GM12878 (cell line): ENCODE results near the gene RPS6KC1. TPM values are rescaled to one million over a fixed set of nuclear protein-coding genes. Genes with fewer than 3 reads are reported as not detected.

Experiments used
- ATAC-seq: fragments of 200-7000 bp; cut with Tn5 transposase; 3 replicates; pipeline ENCODE4 v1.9.1; 2020; ENCODE audit warnings: mild to moderate bottlenecking, moderate library complexity
- BruUV-seq: library from RNA; stranded (reverse); fragments of 400-500 nt; replicated peaks from 2 replicates; lab custom pipeline; 2021; lab: Mats Ljungman, UMichigan
- CTCF ChIA-PET: fragments of 300-600 bp; sonication (Branson Sonifier 250); formaldehyde crosslinking; extraction: SDS; loops from one replicate; lab custom pipeline; 2021; ENCODE audit warnings: inconsistent platforms; lab: Yijun Ruan, JAX
- POLR2A ChIA-PET: fragments of 350-600 bp; formaldehyde crosslinking; extraction: SDS; loops from one replicate; lab custom pipeline; 2021; ENCODE audit warnings: inconsistent platforms; lab: Charles Lee
- RAD21 ChIA-PET: fragments of 300-600 bp; sonication (Branson Sonifier 250); formaldehyde crosslinking; loops from one replicate; lab custom pipeline; 2023; ENCODE audit warnings: antibody characterized with exemption; ENCODE audit not compliant: unreplicated experiment; lab: Charles Lee
- SMC1A ChIA-PET: fragments of 300-600 bp; sonication (Branson Sonifier 250); formaldehyde crosslinking; loops from one replicate; lab custom pipeline; 2023; ENCODE audit not compliant: unreplicated experiment, uncharacterized antibody; lab: Charles Lee
- DNase-seq: peaks from one replicate; pipeline ENCODE4 v3.0.0-alpha.2; 2011; ENCODE audit warnings: low read depth, low spot score
- FAIRE-seq: peaks from 3 replicates; lab custom pipeline; 2011; peaks lifted over from hg19 to GRCh38; lab: Jason Lieb, UNC
- H2AFZ ChIP-seq: 2 replicates; pipeline ENCODE4 v1.6.0; 2011; ENCODE audit warnings: low read depth, low read length, control low read depth; ENCODE audit not compliant: control insufficient read depth
- H3K27ac ChIP-seq: 2 replicates; pipeline ENCODE4 v1.5.1; 2011; ENCODE audit warnings: control low read depth; ENCODE audit not compliant: control insufficient read depth, insufficient read depth
- H3K27me3 ChIP-seq, 2 experiments: replicated peaks in 1 of 2; 2 replicates each; pipeline versions ENCODE4 v1.6.0 to v1.6.1; 2011; ENCODE audit warnings: low read length in 1 of 2; ENCODE audit not compliant: control insufficient read depth in 2 of 2, insufficient read depth in 2 of 2
- H3K36me3 ChIP-seq, 2 experiments: 2 replicates each; pipeline ENCODE4 v1.5.1; 2011; ENCODE audit warnings: low read length in 1 of 2; ENCODE audit not compliant: control insufficient read depth in 2 of 2, insufficient read depth in 2 of 2
- H3K4me1 ChIP-seq: 2 replicates; pipeline ENCODE4 v1.6.1; 2011; ENCODE audit warnings: mild to moderate bottlenecking, low read length, moderate library complexity, mixed read lengths; ENCODE audit not compliant: control insufficient read depth, insufficient read depth
- H3K4me2 ChIP-seq: 2 replicates; pipeline ENCODE4 v1.6.0; 2011; ENCODE audit warnings: control low read depth; ENCODE audit not compliant: control insufficient read depth, insufficient read depth
- H3K4me3 ChIP-seq: fragments of 200-600 bp; sonication (generic); 2 replicates; pipeline ENCODE4 v1.5.1; 2016
- H3K79me2 ChIP-seq: 2 replicates; pipeline ENCODE4 v1.6.0; 2011; ENCODE audit warnings: low read length; ENCODE audit not compliant: control insufficient read depth, insufficient read depth
- H3K9ac ChIP-seq: 2 replicates; pipeline ENCODE4 v1.8.0; 2011; ENCODE audit warnings: low read length, control low read depth, mixed read lengths; ENCODE audit not compliant: control insufficient read depth, insufficient read depth
- H3K9me3 ChIP-seq: replicated peaks from 3 replicates; pipeline ENCODE4 v1.5.1; 2011; ENCODE audit warnings: mild to moderate bottlenecking, low read length; ENCODE audit not compliant: control insufficient read depth, insufficient read depth
- H4K20me1 ChIP-seq: 2 replicates; pipeline ENCODE4 v1.6.0; 2011; ENCODE audit not compliant: control insufficient read depth, insufficient read depth
- ASH2L ChIP-seq: fragments of 300-600, 200-600 bp; sonication (generic); IDR thresholded peaks from 2 replicates; pipeline ENCODE4 v1.6.1; 2017; ENCODE audit warnings: low read depth, mild to moderate bottlenecking, borderline replicate concordance
- CBX3 ChIP-seq: fragments of 200-600 bp; sonication (generic); IDR thresholded peaks from 2 replicates; pipeline ENCODE4 v1.6.1; 2016; ENCODE audit warnings: low read depth, borderline replicate concordance
- EED ChIP-seq: sonication (generic); IDR thresholded peaks from 2 replicates; pipeline ENCODE4 v1.6.1; 2016; ENCODE audit warnings: antibody characterized with exemption, low read depth
- ETV6 ChIP-seq, 2 experiments: fragments of 450-650 bp in 1 of 2; IDR thresholded peaks in 1 of 2; conservative IDR thresholded peaks in 1 of 2; 2 replicates each; pipeline ENCODE4 v1.6.1; 2014; ENCODE audit warnings: antibody characterized with exemption in 1 of 2, borderline replicate concordance in 1 of 2, low read depth in 1 of 2, mild to moderate bottlenecking in 1 of 2, moderate library complexity in 1 of 2
- EZH2 ChIP-seq: IDR thresholded peaks from 2 replicates; pipeline ENCODE4 v1.6.1; 2012; ENCODE audit warnings: low read depth, mild to moderate bottlenecking, control low read depth, inconsistent platforms, low read length, borderline replicate concordance; ENCODE audit not compliant: control insufficient read depth
- FOXM1 ChIP-seq: IDR thresholded peaks from 2 replicates; pipeline ENCODE4 v1.6.1; 2012; ENCODE audit warnings: low read depth, mild to moderate bottlenecking, inconsistent platforms, low read length, moderate library complexity
- HDGF ChIP-seq: fragments of 450-650 bp; IDR thresholded peaks from 2 replicates; pipeline ENCODE4 v1.6.1; 2016; ENCODE audit warnings: antibody characterized with exemption
- IKZF1 ChIP-seq: fragments of 450-650 bp; conservative IDR thresholded peaks from 2 replicates; pipeline ENCODE4 v1.6.1; 2017; ENCODE audit warnings: antibody characterized with exemption, mild to moderate bottlenecking
- KLF5 ChIP-seq: fragments of 450-650 bp; IDR thresholded peaks from 2 replicates; pipeline ENCODE4 v1.6.1; 2014; ENCODE audit warnings: mild to moderate bottlenecking; ENCODE audit not compliant: partially characterized antibody
- MAX ChIP-seq: IDR thresholded peaks from 2 replicates; pipeline ENCODE4 v1.6.1; 2012; ENCODE audit warnings: low read depth, low read length, improper control_type of control experiment
- MEF2A ChIP-seq: IDR thresholded peaks from 2 replicates; pipeline ENCODE4 v1.6.1; 2011; ENCODE audit warnings: low read depth, mild to moderate bottlenecking, low read length, moderate library complexity; ENCODE audit not compliant: insufficient read depth
- MEF2B ChIP-seq: fragments of 450-650 bp; IDR thresholded peaks from 2 replicates; pipeline ENCODE4 v1.6.1; 2018; ENCODE audit warnings: mild to moderate bottlenecking, moderate library complexity; ENCODE audit not compliant: partially characterized antibody, poor library complexity, severe bottlenecking
- MTA2 ChIP-seq: fragments of 450-650 bp; IDR thresholded peaks from 2 replicates; pipeline ENCODE4 v1.6.1; 2016; ENCODE audit warnings: low read depth, mild to moderate bottlenecking, moderate library complexity
- PML ChIP-seq: IDR thresholded peaks from 2 replicates; pipeline ENCODE4 v1.6.1; 2012; ENCODE audit warnings: low read length, inconsistent platforms
- POU2F2 ChIP-seq: IDR thresholded peaks from 3 replicates; pipeline ENCODE4 v1.6.1; 2011; ENCODE audit warnings: low read depth, mild to moderate bottlenecking, low read length, borderline replicate concordance
- RAD21 ChIP-seq: IDR thresholded peaks from 2 replicates; pipeline ENCODE4 v1.6.1; 2011; ENCODE audit warnings: mild to moderate bottlenecking, low read depth, low read length, moderate library complexity; ENCODE audit not compliant: insufficient read depth
- RUNX3 ChIP-seq: IDR thresholded peaks from 2 replicates; pipeline ENCODE4 v1.6.1; 2012; ENCODE audit warnings: low read length, inconsistent platforms
- SREBF1 ChIP-seq: IDR thresholded peaks from 2 replicates; pipeline ENCODE4 v1.6.1; 2012; ENCODE audit warnings: mild to moderate bottlenecking, low read length
- SRF ChIP-seq, 2 experiments: IDR thresholded peaks; 2 replicates each; pipeline ENCODE4 v1.6.1; 2011; ENCODE audit warnings: low read depth in 2 of 2, low read length in 2 of 2, mild to moderate bottlenecking in 1 of 2, moderate library complexity in 1 of 2
- SUZ12 ChIP-seq: fragments of 200-600 bp; sonication (generic); IDR thresholded peaks from one replicate; pipeline ENCODE4 v1.6.1; 2018; ENCODE audit warnings: antibody characterized with exemption, mild to moderate bottlenecking; ENCODE audit not compliant: unreplicated experiment
- WGBS: methylation state at CpG from one replicate; pipeline ENCODE4 v1.1.6; 2016; ENCODE audit warnings: low lambda C conversion rate; ENCODE audit not compliant: insufficient replicate concordance, insufficient coverage; ENCODE audit errors: missing lambda C conversion rate; 5-methylcytosine and 5-hydroxymethylcytosine counted together
- in situ Hi-C: fragments of 300-500 bp; cut with MboI; formaldehyde crosslinking; loops from 9 replicates; pipeline ENCODE4 v1.14.3; 2018; ENCODE audit warnings: mixed read lengths
- intact Hi-C: fragments of 100-400 bp; cut with micrococcal nuclease; formaldehyde crosslinking; loops from one replicate; pipeline ENCODE4 v1.14.2; 2022; ENCODE audit not compliant: unreplicated experiment
- polyA plus RNA-seq, 11 experiments: library from polyadenylated mRNA; depleted of rRNA in 4 of 11; unstranded in 6 of 11; stranded (reverse) in 5 of 11; fragments of >200 nt; fragmentation: Nextera tagmentation in 4 of 11; fragmentation: Illumina TruSeq in 1 of 11; extraction: Ambion mirVana in 4 of 11; extraction: Trizol in 1 of 11; gene quantifications; 1 replicate in 1 of 11; 2 replicates in 10 of 11; pipeline versions ENCODE4 v1.2.1 to v1.2.3, GENCODE V29; 2011 to 2016; ENCODE audit warnings: inconsistent platforms in 2 of 11, missing spikeins in 2 of 11, low read depth in 1 of 11
- total RNA-seq, 4 experiments: library from RNA; depleted of rRNA in 3 of 4; stranded (reverse); fragments of >200 nt in 3 of 4; fragmentation: Illumina TruSeq in 1 of 4; extraction: Trizol in 1 of 4; gene quantifications; 2 replicates each; pipeline versions ENCODE4 v1.2.1 to v1.2.3, GENCODE V29; 2013 to 2021
- TF ChIP-seq, protein P1 (sequence below): fragments of 450-650 bp; IDR thresholded peaks from 2 replicates; pipeline ENCODE4 v1.6.1; 2017; ENCODE audit warnings: mild to moderate bottlenecking
- TF ChIP-seq, protein P2 (sequence below): IDR thresholded peaks from 2 replicates; pipeline ENCODE4 v1.6.1; 2012; ENCODE audit warnings: low read depth, low read length, improper control_type of control experiment

Gene RPS6KC1
- total and polyA plus RNA-seq, 10 of the 15 experiments (the other 5 are each of a cell fraction or from before 2014, with no cell fraction given): 2.9 to 17.3 (median 12.2) TPM

DNA sequence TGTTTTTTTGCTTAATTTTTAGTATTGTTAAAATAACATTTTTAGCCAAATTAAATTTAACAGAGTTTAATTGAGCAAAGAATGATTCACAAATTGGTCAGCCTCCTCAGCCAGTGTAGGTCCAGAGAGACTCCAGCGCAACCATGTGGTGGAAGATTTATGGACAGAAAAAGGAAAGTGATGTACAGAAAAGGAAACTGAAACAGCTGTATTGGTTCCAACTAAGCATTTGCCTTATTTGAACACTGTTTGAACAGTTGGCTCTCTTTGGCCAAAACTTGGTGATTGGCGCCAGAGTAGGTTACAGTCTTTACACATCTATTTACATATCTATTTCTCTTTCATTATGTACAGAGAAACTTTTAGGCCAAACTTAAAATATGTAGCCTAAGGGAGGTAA, 19.4 kb downstream of the RPS6KC1 start:
- ChIA-PET SMC1A (interaction anchor here (0.7 to 1.9 kb wide), 33 partner anchors 10 to 405 kb away, joined by 3 to 16 read pairs (median 3); partner anchors contain the start of genes FLVCR1 and RPS6KC1), POLR2A (interaction anchor here (1.0 kb wide), 1 partner anchor 75 kb away, joined by 3 read pairs; no protein-coding TSS in a partner anchor), CTCF (interaction anchor here (0.6 to 3.8 kb wide), 26 partner anchors 8 to 612 kb away, joined by 3 to 47 read pairs (median 4); partner anchors contain the start of genes FLVCR1 and RPS6KC1), RAD21 (interaction anchor here (0.8 to 2.1 kb wide), 23 partner anchors 9 to 473 kb away, joined by 3 to 10 read pairs (median 4); no protein-coding TSS in a partner anchor)
- Histone ChIP-seq H3K27me3 (no peaks in the 10 kb centered on the region), H3K9me3 (no peaks in the 10 kb centered on the region), H3K79me2 (peaks cover 10% of the 10 kb centered on the region), H2AFZ (peak overlapping the region; percentile 68), H3K4me2 (peak overlapping the region; percentile 68), H3K4me1 (peaks cover 10% of the 10 kb centered on the region), H3K4me3 (0 out of 2 replicates have a peak overlapping the region, but pooled peaks have one; percentile 6), H3K36me3 (no peaks in the 10 kb centered on the region), H3K27ac (peak overlapping the region; percentile 73), H3K9ac (no peak overlapping the region; the same call in 1 of the 2 replicates), H4K20me1 (no peaks in the 10 kb centered on the region)
- DNase-seq (peak; percentile 84), ATAC-seq (peak; percentile 92), FAIRE-seq (peak; percentile 88)
- 0% methylated on average over 2 of the region's 2 CpGs for WGBS
- in situ Hi-C loops (no loop called here), intact Hi-C loops (loop anchor here (1.0 kb wide), 1 partner anchor 55 kb away; the partner anchor contains the start of gene ANGEL2)
- no TSS peak for BruUV-seq
- TF ChIP-seq IKZF1 (0 out of 2 replicates have a peak, but pooled peaks have one; percentile 12), MEF2A (peak; percentile 69; the same call in 1 of the 2 replicates), FOXM1 (no peak), SRF (IDR thresholded peaks at IDR 0.05; ENCODE audit: low read depth in 2 of 2, low read length in 2 of 2) (peak in 1 of 2 experiments; percentile 93; a peak in 2 of 4 replicates), CBX3 (no peak), PML (no peak), MAX (no peak), ETV6 (conservative IDR thresholded peaks at IDR 0.05 in 1 of 2, IDR thresholded peaks at IDR 0.05 in 1 of 2; ENCODE audit: borderline replicate concordance in 1 of 2, low read depth in 1 of 2) (no peak), RAD21 (peak; percentile 72), EED (no peak), SUZ12 (no peak), MEF2B (peak; percentile 37), MTA2 (peak; percentile 17; the same call in 1 of the 2 replicates), POU2F2 (no peak; the same call in 2 of the 3 replicates), HDGF (no peak), KLF5 (no peak), RUNX3 (peak; percentile 42; the same call in 1 of the 2 replicates), EZH2 (no peak), SREBF1 (no peak), ASH2L (no peak)
- TF ChIP-seq, protein P1, sequence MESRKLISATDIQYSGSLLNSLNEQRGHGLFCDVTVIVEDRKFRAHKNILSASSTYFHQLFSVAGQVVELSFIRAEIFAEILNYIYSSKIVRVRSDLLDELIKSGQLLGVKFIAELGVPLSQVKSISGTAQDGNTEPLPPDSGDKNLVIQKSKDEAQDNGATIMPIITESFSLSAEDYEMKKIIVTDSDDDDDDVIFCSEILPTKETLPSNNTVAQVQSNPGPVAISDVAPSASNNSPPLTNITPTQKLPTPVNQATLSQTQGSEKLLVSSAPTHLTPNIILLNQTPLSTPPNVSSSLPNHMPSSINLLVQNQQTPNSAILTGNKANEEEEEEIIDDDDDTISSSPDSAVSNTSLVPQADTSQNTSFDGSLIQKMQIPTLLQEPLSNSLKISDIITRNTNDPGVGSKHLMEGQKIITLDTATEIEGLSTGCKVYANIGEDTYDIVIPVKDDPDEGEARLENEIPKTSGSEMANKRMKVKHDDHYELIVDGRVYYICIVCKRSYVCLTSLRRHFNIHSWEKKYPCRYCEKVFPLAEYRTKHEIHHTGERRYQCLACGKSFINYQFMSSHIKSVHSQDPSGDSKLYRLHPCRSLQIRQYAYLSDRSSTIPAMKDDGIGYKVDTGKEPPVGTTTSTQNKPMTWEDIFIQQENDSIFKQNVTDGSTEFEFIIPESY: no peak
- TF ChIP-seq, protein P2, sequence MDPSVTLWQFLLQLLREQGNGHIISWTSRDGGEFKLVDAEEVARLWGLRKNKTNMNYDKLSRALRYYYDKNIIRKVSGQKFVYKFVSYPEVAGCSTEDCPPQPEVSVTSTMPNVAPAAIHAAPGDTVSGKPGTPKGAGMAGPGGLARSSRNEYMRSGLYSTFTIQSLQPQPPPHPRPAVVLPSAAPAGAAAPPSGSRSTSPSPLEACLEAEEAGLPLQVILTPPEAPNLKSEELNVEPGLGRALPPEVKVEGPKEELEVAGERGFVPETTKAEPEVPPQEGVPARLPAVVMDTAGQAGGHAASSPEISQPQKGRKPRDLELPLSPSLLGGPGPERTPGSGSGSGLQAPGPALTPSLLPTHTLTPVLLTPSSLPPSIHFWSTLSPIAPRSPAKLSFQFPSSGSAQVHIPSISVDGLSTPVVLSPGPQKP: no peak
